HUES48 (cell line): ENCODE measurements around the gene SNCG.
"Not testable (repeated sequence)": the region's sequence is repeated elsewhere in the genome, so short reads cannot be mapped to it uniquely, and the experiment has no call there.

Experiments used
- H3K27ac ChIP-seq: one replicate; pipeline ENCODE4 v1.7.0; 2013; ENCODE audit warnings: low read depth, low read length, inconsistent platforms
- H3K27me3 ChIP-seq: 2 replicates; pipeline ENCODE4 v1.6.1; 2013; ENCODE audit warnings: mild to moderate bottlenecking, low read length; ENCODE audit not compliant: control insufficient read depth, insufficient read depth
- H3K36me3 ChIP-seq: 2 replicates; pipeline ENCODE4 v1.6.1; 2013; ENCODE audit warnings: low read length; ENCODE audit not compliant: control insufficient read depth, insufficient read depth
- H3K4me1 ChIP-seq: 2 replicates; pipeline ENCODE4 v1.6.1; 2013; ENCODE audit warnings: mild to moderate bottlenecking, low read length; ENCODE audit not compliant: control insufficient read depth, insufficient read depth
- H3K4me3 ChIP-seq: 2 replicates; pipeline ENCODE4 v1.5.1; 2013; ENCODE audit warnings: mild to moderate bottlenecking, low read depth, low read length
- H3K9ac ChIP-seq: 2 replicates; pipeline ENCODE4 v1.6.1; 2013; ENCODE audit warnings: mild to moderate bottlenecking, low read depth, low read length, moderate library complexity
- H3K9me3 ChIP-seq: 2 replicates; pipeline ENCODE4 v1.6.1; 2013; ENCODE audit warnings: low read length; ENCODE audit not compliant: control insufficient read depth, insufficient read depth

The SNCG gene

GRCh38 chr10:86970162-86970981 is 12.0 kb downstream of the SNCG start:
- Histone ChIP-seq H3K36me3 (no peaks in the 10 kb centered on the region), H3K9me3 (no peaks in the 10 kb centered on the region), H3K9ac (0 out of 2 replicates have a peak overlapping the region, but pooled peaks have one; percentile 45), H3K27me3 (peaks cover 21% of the 10 kb centered on the region), H3K4me1 (peaks cover 27% of the 10 kb centered on the region), H3K27ac (peak overlapping the region; percentile 56), H3K4me3 (peak overlapping the region; percentile 63)

- no peaks in the 10 kb centered on the region for H3K9me3 ChIP-seq
- H3K36me3 ChIP-seq, result no peaks in the 10 kb centered on the region
- H3K27me3 ChIP-seq, result peaks cover 21% of the 10 kb centered on the region
- peak overlapping the region; percentile 63 for H3K4me3 ChIP-seq
- H3K4me1 ChIP-seq, result peaks cover 27% of the 10 kb centered on the region
- peak overlapping the region; percentile 45 for H3K9ac ChIP-seq
- H3K27ac ChIP-seq, result peak overlapping the region; percentile 56
These were observed 12.5 kb downstream of the SNCG start for GRCh38 chr10:86970982-86971231.

GRCh38 chr10:86971232-86971991 is 13.0 kb downstream of the SNCG start:
- H3K4me1 ChIP-seq, result peaks cover 26% of the 10 kb centered on the region
- no peaks in the 10 kb centered on the region for H3K9me3 ChIP-seq
- no peaks in the 10 kb centered on the region for H3K36me3 ChIP-seq
- H3K27ac ChIP-seq, result peak overlapping the region; percentile 56
- H3K4me3 ChIP-seq, result peak overlapping the region; percentile 63
- H3K27me3 ChIP-seq, result peaks cover 21% of the 10 kb centered on the region
- peak overlapping the region; percentile 45 for H3K9ac ChIP-seq

GRCh38 chr10:86972613-86973380 is 14.4 kb downstream of the SNCG start:
- Histone ChIP-seq H3K36me3 (no peaks in the 10 kb centered on the region), H3K9me3 (no peaks in the 10 kb centered on the region), H3K4me1 (peaks cover 17% of the 10 kb centered on the region), H3K4me3 (no peak overlapping the region), H3K9ac (no peak overlapping the region), H3K27me3 (peaks cover 21% of the 10 kb centered on the region), H3K27ac (no peak overlapping the region)

GRCh38 chr10:86974484-86974883 is 16.1 kb downstream of the SNCG start:
- Histone ChIP-seq H3K36me3 (no peaks in the 10 kb centered on the region), H3K27ac (no peak overlapping the region), H3K4me3 (no peak overlapping the region), H3K9me3 (no peaks in the 10 kb centered on the region), H3K27me3 (peaks cover 21% of the 10 kb centered on the region), H3K4me1 (peaks cover 17% of the 10 kb centered on the region), H3K9ac (no peak overlapping the region)

- H3K4me3 ChIP-seq, result no peak overlapping the region
- peaks cover 17% of the 10 kb centered on the region for H3K27me3 ChIP-seq
- H3K27ac ChIP-seq, result no peak overlapping the region
- no peaks in the 10 kb centered on the region for H3K36me3 ChIP-seq
- peaks cover 5% of the 10 kb centered on the region for H3K4me1 ChIP-seq
- no peaks in the 10 kb centered on the region for H3K9me3 ChIP-seq
- no peak overlapping the region for H3K9ac ChIP-seq
These were observed 18.1 kb downstream of the SNCG start for GRCh38 chr10:86976362-86977056.

GRCh38 chr10:86978457-86978856 is 20.1 kb downstream of the SNCG start:
- H3K9me3 ChIP-seq, H3K4me3 ChIP-seq, H3K27me3 ChIP-seq, H3K9ac ChIP-seq, H3K27ac ChIP-seq, H3K4me1 ChIP-seq, H3K36me3 ChIP-seq: not testable (repeated sequence)

GRCh38 chr10:86979296-86979818 is 21.0 kb downstream of the SNCG start:
- H3K4me1 ChIP-seq, result peaks cover 5% of the 10 kb centered on the region; the same call in 1 of the 2 replicates
- H3K9me3 ChIP-seq, result no peaks in the 10 kb centered on the region
- no peak overlapping the region for H3K9ac ChIP-seq
- H3K27ac ChIP-seq, result no peak overlapping the region
- H3K4me3 ChIP-seq, result no peak overlapping the region
- no peaks in the 10 kb centered on the region for H3K27me3 ChIP-seq
- H3K36me3 ChIP-seq, result no peaks in the 10 kb centered on the region

- Histone ChIP-seq H3K9ac (no peak overlapping the region), H3K4me1 (peaks cover 5% of the 10 kb centered on the region; the same call in 1 of the 2 replicates), H3K4me3 (no peak overlapping the region), H3K27ac (no peak overlapping the region), H3K27me3 (no peaks in the 10 kb centered on the region), H3K9me3 (no peaks in the 10 kb centered on the region), H3K36me3 (no peaks in the 10 kb centered on the region)
These were observed 21.6 kb downstream of the SNCG start for GRCh38 chr10:86979977-86980448.

- not testable (repeated sequence) for H3K36me3 ChIP-seq, H3K9me3 ChIP-seq, H3K27me3 ChIP-seq, H3K27ac ChIP-seq, H3K4me3 ChIP-seq, H3K9ac ChIP-seq, H3K4me1 ChIP-seq
These were observed 22.6 kb downstream of the SNCG start for GRCh38 chr10:86981020-86981419.
